ENCODE results near the gene GM2A.

DNA sequence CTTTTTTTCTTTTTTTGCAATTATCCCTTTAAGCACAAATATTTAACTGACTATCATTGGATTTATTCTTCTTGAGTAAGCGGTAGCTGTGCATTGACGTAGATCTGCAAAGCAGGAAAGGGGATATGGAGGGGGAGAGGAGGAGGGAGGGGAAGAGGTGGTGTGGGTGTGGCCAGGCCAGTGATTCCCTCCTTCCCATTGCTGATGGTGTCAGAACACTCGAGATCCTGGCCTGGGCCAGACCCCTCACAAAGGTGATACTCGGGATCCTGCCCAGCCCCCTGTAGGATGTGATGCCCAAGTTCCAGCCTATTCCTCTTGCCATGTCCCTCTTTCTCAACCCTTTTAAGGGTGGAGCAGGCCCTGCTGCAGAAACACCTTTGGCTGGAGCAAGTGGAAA lies 40.6 kb downstream of the GM2A start:
- TF ChIP-seq, protein P1, sequence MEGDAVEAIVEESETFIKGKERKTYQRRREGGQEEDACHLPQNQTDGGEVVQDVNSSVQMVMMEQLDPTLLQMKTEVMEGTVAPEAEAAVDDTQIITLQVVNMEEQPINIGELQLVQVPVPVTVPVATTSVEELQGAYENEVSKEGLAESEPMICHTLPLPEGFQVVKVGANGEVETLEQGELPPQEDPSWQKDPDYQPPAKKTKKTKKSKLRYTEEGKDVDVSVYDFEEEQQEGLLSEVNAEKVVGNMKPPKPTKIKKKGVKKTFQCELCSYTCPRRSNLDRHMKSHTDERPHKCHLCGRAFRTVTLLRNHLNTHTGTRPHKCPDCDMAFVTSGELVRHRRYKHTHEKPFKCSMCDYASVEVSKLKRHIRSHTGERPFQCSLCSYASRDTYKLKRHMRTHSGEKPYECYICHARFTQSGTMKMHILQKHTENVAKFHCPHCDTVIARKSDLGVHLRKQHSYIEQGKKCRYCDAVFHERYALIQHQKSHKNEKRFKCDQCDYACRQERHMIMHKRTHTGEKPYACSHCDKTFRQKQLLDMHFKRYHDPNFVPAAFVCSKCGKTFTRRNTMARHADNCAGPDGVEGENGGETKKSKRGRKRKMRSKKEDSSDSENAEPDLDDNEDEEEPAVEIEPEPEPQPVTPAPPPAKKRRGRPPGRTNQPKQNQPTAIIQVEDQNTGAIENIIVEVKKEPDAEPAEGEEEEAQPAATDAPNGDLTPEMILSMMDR (IDR thresholded peaks at IDR 0.05) = no peak
- TF ChIP-seq, protein P2, sequence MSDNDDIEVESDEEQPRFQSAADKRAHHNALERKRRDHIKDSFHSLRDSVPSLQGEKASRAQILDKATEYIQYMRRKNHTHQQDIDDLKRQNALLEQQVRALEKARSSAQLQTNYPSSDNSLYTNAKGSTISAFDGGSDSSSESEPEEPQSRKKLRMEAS (IDR thresholded peaks at IDR 0.05; ENCODE audit: low read depth) = no peak
- TF ChIP-seq SIN3A (IDR thresholded peaks at IDR 0.05; ENCODE audit: borderline replicate concordance, low read depth, low read length) (no peak), RCOR1 (IDR thresholded peaks at IDR 0.05; ENCODE audit: low read length) (no peak), TAF1 (IDR thresholded peaks at IDR 0.05; ENCODE audit: borderline replicate concordance, low read depth, low read length) (no peak), FOSL2 (IDR thresholded peaks at IDR 0.05; ENCODE audit: borderline replicate concordance, low read depth) (no peak), RAD21 (IDR thresholded peaks at IDR 0.05; ENCODE audit: low read length) (no peak), MXI1 (IDR thresholded peaks at IDR 0.05; ENCODE audit: low read depth, low read length) (no peak), POLR2AphosphoS5 (IDR thresholded peaks at IDR 0.05; ENCODE audit: low read depth, low read length) (no peak)

Measured in SK-N-SH (cell line).